ENCODE measurements around the gene NDUFS8. TPM values are rescaled to one million over a fixed set of nuclear protein-coding genes. Genes with fewer than 3 reads are reported as not detected.

Gene NDUFS8
- total and polyA plus RNA-seq, 2 of the 4 experiments (the other 2 are of a cell fraction) = 85.9 to 131 TPM

- H3K18ac ChIP-seq (ENCODE audit: low read depth, low read length) = peak overlapping the region; percentile 72
- WGBS, 2 experiments (ENCODE audit: extremely low coverage in 2 of 2, insufficient read length in 1 of 2) = 100% methylated on average over 2 of the region's 17 CpGs; no CpG with 5 or more reads in 1 of the 2 experiments
- H2AFZ ChIP-seq (replicated peaks; ENCODE audit: low read length, poor library complexity) = peak overlapping the region; percentile 80
- peak overlapping the region; percentile 100 for H3K4ac ChIP-seq (ENCODE audit: low read depth, low read length)
- peak overlapping the region; percentile 98 for H3K14ac ChIP-seq (replicated peaks; ENCODE audit: low read depth, low read length)
- dilution Hi-C loops (cut with HindIII; ENCODE audit: low sequenced_read_pairs, unreplicated experiment) (no loop called here), in situ Hi-C loops (cut with MboI; ENCODE audit: low sequenced_read_pairs) (no loop called here), intact Hi-C loops (cut with micrococcal nuclease) (loop anchor here (5.0 kb wide), 2 partner anchors 105 to 195 kb away; no protein-coding TSS in a partner anchor)
- DNase-seq = no peak
- no TSS peak for BruUV-seq (replicated peaks)
- H3K4me2 ChIP-seq (ENCODE audit: low read depth, low read length) = no peak overlapping the region; the same call in 1 of the 2 replicates
- H3K36me3 ChIP-seq (ENCODE audit: control insufficient read depth, insufficient read depth, low read length) = no peaks in the 10 kb centered on the region
- peak overlapping the region; percentile 89 for H2BK5ac ChIP-seq (ENCODE audit: low read depth, low read length, poor library complexity, severe bottlenecking)
- H4K8ac ChIP-seq (ENCODE audit: low read depth in 2 of 2, low read length in 2 of 2) = peak overlapping the region; percentile 92 to 99
- no peaks in the 10 kb centered on the region for H3K9me3 ChIP-seq (ENCODE audit: control insufficient read depth, insufficient read depth, low read length)
- peak overlapping the region; percentile 92 for H4K5ac ChIP-seq (ENCODE audit: low read depth, low read length)
- peak overlapping the region; percentile 100 for H2AK9ac ChIP-seq (replicated peaks; ENCODE audit: low read depth, low read length, poor library complexity)
- peaks cover 35% of the 10 kb centered on the region for H3K9me1 ChIP-seq (ENCODE audit: insufficient read depth, low read length)
- H3K27me3 ChIP-seq (ENCODE audit: control insufficient read depth, insufficient read depth, low read length) = no peaks in the 10 kb centered on the region
- peak overlapping the region; percentile 100 for H4K91ac ChIP-seq (ENCODE audit: insufficient read depth, low read depth, low read length)
- peak overlapping the region; percentile 85; the same call in 1 of the 2 replicates for H3K56ac ChIP-seq (ENCODE audit: extremely low read depth, insufficient read depth, low read length)
- H3K4me1 ChIP-seq (ENCODE audit: control insufficient read depth, insufficient read depth, low read length) = peaks cover 47% of the 10 kb centered on the region
- H3K9ac ChIP-seq (ENCODE audit: low read depth, low read length) = peak overlapping the region; percentile 35
- no peaks in the 10 kb centered on the region for H4K20me1 ChIP-seq (ENCODE audit: insufficient read depth, low read length)
- H2BK120ac ChIP-seq (ENCODE audit: low read depth, low read length) = peak overlapping the region; percentile 98
- no peak overlapping the region for H3K4me3 ChIP-seq (ENCODE audit: insufficient read depth, low read depth, low read length)
- CTCF ChIA-PET = no interaction called here
- H3K79me1 ChIP-seq (ENCODE audit: low read depth in 1 of 2, low read length in 2 of 2) = peaks cover 23 to 45% of the 10 kb centered on the region in 2 experiments; a peak in 3 of 4 replicates
- H3K23ac ChIP-seq (ENCODE audit: low read depth, low read length) = peak overlapping the region; percentile 69
- H2BK15ac ChIP-seq (ENCODE audit: low read depth, low read length) = peak overlapping the region; percentile 98; the same call in 2 of the 3 replicates
- peak overlapping the region; percentile 88 for H3K27ac ChIP-seq (ENCODE audit: insufficient read depth, low read length)
- peak overlapping the region; percentile 100 for H2AK5ac ChIP-seq (ENCODE audit: low read depth, low read length)
- TF ChIP-seq BHLHE40 (IDR thresholded peaks at IDR 0.05; ENCODE audit: low read depth, low read length) (no peak), RFX5 (IDR thresholded peaks at IDR 0.05; ENCODE audit: low read depth, low read length) (no peak), ELK1 (IDR thresholded peaks at IDR 0.05; ENCODE audit: borderline replicate concordance, low read depth, low read length) (no peak), CTCF (conservative IDR thresholded peaks at IDR 0.05; ENCODE audit: low read depth, low read length) (no peak), MAZ (IDR thresholded peaks at IDR 0.05; ENCODE audit: borderline replicate concordance, low read depth, low read length) (no peak), CHD1 (IDR thresholded peaks at IDR 0.05; ENCODE audit: low read depth, low read length) (no peak), RCOR1 (IDR thresholded peaks at IDR 0.05; ENCODE audit: insufficient replicate concordance, low read length) (no peak), SMC3 (IDR thresholded peaks at IDR 0.05; ENCODE audit: low read depth, low read length) (no peak), POLR2A (IDR thresholded peaks at IDR 0.05; ENCODE audit: low read depth, low read length) (no peak), NFE2L2 (IDR thresholded peaks at IDR 0.05; ENCODE audit: low read depth, low read length) (no peak), MXI1 (IDR thresholded peaks at IDR 0.05; ENCODE audit: borderline replicate concordance, low read depth, low read length) (no peak), RAD21 (IDR thresholded peaks at IDR 0.05; ENCODE audit: low read length) (no peak)
- POLR2A ChIA-PET (ENCODE audit: unreplicated experiment) = no interaction called here
- ATAC-seq (ENCODE audit: low read depth) = no peak
- H2BK20ac ChIP-seq (ENCODE audit: low read depth, low read length) = peak overlapping the region; percentile 93
Measured at GRCh38 chr11:68012044-68012842, 18.2 kb upstream of the NDUFS8 start.
